Measurements from ENCODE around the gene SYS1.
"Not testable (repeated sequence)": the region's sequence is repeated elsewhere in the genome, so short reads cannot be mapped to it uniquely, and the experiment has no call there.

SYS1 gene

DNA sequence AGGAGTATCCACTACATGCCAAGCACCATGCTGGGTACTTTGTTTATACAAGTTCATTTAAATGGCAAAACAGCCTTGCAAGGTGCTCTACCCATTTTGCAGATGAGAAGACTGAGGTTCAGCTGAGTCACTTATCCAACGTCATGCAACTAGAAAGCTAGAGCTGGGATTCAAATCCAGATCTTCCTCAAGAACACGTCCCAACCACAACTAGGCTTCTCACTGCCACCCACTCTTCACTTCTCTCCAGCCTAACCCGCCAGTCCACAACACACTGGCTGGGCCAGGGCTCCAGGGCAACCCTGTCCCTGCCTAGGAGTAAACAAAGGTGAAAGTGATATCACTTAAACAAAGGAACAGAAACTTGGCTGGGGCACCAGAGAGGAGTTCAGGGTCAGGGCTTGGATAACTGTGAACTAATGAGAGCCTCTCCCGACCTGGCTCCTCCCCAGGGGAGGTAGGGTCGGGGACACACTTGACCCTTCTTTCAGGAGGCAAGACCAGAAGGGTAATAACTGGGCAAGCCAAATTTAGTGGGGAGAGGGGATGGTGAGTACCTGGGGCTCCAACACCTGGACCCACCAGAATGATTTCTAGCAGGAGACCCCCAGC, 22.6 kb upstream of the SYS1 start:
- no peak for DNase-seq

DNA sequence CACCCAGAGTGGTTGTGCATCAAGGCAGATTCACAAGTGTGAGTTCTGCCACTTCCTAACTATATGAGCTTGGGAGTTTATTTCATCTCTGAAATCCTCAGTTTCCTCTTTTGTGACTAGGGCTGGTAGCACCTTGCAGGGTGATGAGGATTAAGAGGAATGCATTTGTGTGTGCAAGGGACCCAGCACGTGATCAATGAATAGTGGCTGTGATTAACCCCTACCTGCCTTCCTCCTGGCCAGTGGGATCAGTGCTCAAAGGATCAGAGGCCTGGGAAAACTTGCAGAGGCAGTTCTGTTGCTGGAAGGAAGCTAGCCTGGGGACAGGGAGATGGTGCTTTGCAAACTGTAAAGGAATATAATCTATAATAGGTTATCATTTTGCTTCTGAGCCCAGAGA, 22.0 kb upstream of the SYS1 start:
- DNase-seq: no peak

- no peak for DNase-seq
These were observed 21.4 kb upstream of the SYS1 start for GRCh38 chr20:45341579-45341938.

DNA sequence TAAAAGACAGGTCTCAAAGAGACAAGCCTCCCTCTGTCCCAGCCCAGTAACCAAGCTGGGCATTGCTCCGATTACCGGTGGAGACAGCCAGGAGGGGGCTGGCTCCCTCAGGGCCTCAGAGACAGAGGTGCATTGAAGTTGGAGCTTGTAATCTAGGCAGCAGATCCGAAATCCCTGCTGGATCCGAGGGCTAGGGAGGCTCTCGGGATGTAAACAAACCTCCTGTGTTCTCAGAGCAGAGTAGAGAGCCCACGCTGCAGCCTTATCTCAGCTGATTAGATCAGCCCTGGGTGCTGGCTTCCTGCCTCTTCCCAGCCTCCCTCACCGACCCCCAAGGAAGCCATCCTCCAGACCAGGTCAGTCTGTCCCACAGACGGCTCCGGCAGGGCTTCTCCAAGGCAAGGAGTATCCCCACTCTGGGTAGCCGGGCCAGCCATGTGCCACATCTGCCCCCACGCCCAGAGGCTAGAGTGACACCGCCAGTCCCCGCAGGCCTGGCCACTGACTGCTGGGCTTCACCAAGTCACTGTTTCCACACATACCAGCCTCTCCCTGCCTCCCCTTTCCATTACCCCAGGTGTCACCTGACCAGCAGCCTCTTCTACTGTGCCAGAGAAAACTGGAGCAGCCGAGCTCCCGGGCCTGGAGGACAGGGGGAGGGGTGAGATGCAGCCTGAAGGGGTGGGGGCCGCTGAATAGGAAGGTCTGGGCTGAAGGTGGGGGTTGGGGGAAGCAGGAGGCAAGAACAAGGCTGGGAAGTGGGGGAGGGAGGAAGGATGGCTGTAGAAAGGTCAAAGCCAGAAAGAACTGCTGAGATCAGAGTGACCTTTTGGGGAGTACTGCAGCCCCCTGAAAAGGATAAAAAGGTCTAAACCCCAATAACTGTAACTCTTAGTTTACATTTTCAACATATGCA, 20.8 kb upstream of the SYS1 start:
- no peak for DNase-seq

DNA sequence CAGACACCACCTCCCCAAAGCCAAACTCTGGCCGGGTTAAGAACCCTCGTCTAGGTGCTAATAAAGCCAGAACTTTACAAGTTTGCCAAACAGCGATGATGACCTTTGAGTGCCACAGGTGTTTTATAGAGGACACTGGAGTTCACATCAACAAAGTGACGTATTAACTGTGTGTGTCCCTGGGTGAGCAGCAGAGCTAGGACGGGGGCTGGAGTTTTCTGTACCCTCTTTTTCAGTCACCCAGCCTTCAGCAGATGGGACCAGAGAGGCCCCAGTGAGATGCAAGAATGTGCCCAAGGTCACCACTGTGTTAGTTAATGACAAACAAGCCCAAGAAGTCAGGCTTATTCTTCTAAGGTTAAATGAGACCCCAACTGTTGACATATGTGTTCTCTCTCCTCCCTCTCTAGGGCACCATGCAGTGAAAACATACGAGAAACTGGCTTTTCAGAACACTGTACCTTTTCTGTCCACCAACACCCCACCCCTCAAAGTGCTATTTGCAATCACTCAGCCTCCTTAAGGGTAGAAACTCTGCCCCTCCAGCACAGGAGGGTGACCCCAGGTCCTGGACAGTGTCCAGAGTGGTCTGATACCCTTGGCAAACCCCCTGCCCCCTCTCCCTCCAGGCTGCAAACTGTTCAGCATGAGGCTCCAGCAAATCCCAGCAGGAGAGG, 20.0 kb upstream of the SYS1 start:
- DNase-seq: no peak

DNA sequence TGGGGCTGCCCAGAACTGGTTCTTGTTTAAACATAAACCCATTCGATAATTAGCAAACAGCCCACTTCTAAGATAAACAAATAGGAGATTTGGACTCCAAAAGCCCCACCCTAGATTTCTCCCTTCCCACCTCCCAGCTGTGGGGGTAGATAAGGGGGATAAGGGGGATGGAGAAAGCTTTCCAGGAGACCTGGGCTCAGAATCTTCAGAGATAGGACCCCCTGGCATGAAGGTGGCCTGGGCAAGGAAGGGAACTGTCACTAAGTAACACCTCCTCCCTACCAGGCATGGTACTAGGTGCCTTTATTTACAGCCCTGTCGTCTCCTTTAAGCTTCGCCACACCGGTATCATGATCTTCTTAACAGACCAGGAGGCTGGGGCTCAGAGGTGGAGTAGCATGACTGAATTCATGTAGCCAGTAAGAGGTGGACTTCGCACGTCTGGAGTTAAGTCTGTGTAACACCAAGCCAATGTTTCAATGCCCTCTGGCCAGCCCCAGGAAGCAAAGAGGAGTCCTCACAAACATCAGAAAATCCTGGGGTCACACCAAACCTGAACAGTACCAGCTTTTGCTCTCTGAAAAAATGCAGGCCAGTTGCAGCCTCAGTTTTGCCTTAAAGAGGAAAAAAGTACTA, 19.3 kb upstream of the SYS1 start:
- no peak for DNase-seq

GRCh38 chr20:45344168-45344860, 18.6 kb upstream of the SYS1 start:
- DNase-seq: no peak

DNA sequence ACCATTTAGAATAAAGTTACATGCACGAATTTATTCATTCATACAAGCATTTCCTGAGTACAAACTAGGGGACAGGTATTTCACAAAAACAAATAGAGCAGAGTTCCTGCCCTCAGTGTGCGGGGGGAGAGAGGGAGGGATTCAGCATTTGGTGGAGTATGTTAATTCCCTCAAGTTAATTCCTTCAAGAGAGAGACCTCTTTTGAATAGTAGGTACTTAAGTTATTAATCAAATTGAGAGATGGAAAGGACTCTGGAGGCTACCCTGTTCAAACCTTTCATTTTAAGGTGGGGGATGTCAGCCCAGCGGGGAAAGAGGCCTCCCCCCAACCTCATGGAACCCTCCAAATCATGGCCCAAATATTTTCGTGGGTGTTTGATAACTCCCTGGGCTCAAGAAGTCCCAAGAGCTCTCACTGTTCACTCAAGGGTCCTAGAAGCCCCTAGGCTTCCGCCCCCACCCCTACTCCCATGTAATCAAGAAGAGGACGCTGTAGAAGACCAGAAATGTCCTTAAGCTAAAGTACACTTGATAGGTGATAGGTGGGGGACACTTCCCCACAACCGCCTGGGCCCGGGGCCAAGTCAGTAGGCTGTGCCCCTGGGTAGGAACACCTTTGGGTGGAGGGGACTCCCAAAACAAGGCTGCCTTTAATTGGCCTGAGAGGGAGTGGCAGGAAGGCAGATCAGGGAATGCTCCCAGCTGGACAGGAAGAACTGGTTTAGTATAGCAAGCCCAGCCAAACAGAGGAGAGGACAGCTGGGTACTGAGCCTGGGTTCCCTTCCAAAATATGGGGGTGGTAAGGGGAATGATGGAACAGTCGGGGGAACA, 17.6 kb upstream of the SYS1 start:
- no peak for DNase-seq

- DNase-seq: no peak
These were observed 16.7 kb upstream of the SYS1 start for GRCh38 chr20:45346291-45346718.

- no peak for DNase-seq
These were observed 16.1 kb upstream of the SYS1 start for GRCh38 chr20:45346851-45347250.

DNA sequence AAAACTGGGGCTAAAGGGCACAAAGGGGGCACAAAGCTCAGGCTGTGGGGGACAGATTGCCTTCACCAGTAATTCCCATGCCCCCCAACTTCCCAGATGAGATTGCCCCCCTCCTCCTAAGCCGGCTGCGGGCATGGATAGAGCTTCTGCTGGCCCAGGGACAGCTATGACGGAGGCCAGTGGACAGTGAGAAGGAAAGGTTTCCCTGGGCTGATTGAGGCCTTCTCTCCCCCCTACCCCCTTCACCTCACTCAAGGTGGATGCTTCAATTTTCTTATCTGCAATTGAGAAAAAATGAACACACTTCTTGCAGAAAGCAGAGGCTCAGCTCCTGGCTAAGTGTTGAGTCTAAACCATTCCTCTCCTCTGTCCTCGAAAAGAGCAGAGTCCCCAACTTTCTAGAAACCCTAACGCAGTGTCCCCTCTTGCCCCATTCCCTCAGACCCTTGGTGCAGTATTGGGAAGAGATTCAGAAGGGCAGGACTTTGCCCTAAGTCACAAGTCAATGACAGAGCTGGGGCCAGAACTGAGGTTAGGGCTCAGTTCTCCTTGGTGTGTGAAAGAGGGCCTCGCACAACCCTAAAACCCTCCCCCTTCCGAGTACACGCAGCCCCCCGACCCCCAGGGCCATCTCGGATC, 15.5 kb upstream of the SYS1 start:
- no peak for DNase-seq

GRCh38 chr20:45347936-45348778, 14.8 kb upstream of the SYS1 start, which contains the start of gene SDC4:
Gene SDC4 (minus strand): TSS chr20:45348424. CDS start chr20:45348384, 40 bp downstream.
- DNase-seq: peak; percentile 84

DNA sequence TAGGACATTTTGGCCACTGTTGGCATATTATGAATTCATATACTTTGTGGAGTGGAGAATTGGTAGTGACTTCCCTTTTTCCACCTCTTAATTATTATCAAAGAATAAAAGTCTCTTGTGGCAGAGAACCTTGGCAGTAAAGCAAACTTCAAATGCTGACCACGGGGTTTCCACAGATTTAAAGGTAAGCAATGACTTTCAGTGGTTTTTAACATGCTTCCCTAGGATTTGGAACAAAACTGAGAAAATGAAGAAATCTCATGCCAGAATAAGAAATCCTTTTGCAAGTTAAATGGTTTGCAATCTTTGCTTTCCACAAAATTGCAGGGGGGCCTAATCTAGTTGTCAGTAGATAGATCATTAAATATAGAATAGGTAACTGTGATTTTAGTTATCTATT, 12.7 kb upstream of the SYS1 start:
- DNase-seq: no peak

GRCh38 chr20:45350795-45351194, 12.2 kb upstream of the SYS1 start:
- not testable (repeated sequence) for DNase-seq

GRCh38 chr20:45352729-45353128, 10.2 kb upstream of the SYS1 start:
- no peak for DNase-seq

- no peak for DNase-seq
These were observed 9.2 kb upstream of the SYS1 start for GRCh38 chr20:45353746-45354145.

DNA sequence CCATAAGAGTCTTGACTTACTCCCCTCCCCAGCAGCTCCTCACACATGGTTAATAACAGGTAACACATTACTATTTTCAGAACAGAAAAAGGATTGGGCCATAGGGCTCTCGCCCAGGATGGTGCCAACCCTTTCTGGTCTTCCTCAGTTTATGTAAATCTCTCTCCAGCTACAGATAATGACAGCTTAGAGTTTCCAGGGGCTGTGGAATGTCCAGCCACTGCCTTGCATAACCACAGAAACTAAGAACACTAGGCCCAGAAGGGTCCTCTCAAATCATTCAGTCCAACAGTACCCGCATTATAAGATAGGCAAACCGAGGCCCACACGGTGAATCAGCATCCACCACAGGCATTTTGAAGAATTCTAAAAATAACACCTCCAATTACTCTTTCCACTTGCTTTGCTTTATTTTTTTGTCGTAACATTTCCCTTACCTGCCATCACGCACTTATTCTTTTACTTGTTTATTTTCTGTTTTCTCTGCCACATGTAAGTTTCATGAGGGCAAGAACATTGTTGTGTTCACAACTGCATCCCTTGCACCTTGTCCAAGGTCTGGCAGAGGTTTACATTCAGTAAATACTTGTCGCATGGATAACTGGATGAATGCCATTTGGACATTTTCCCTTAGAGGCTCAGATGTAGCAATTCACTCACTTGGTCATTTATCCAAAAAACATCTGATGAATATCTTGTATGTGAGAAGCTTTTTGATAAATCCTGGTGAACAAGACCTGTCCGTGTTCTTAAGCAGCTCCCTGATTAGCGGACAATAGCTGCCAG, 8.3 kb upstream of the SYS1 start:
- no peak for DNase-seq

- no peak for DNase-seq
These were observed 7.5 kb upstream of the SYS1 start for GRCh38 chr20:45355209-45356084.

Data from activated CD8-positive, alpha-beta memory T cell treated with anti-CD3 and anti-CD28 coated beads for 24 hours (primary cell).